Mesodermal cell (in vitro differentiated cells): ENCODE results near the gene HMSD.

Experiments
- H3K27ac ChIP-seq: 2 replicates; pipeline ENCODE4 v1.7.0; 2013; ENCODE audit warnings: mild to moderate bottlenecking, low read depth, low read length, moderate library complexity; ENCODE audit not compliant: severe bottlenecking
- H3K36me3 ChIP-seq: 2 replicates; pipeline ENCODE4 v1.7.1; 2013; ENCODE audit warnings: mild to moderate bottlenecking, low read length, moderate library complexity; ENCODE audit not compliant: control insufficient read depth, insufficient read depth
- H3K4me1 ChIP-seq: one replicate; pipeline ENCODE4 v1.7.1; 2013; ENCODE audit warnings: mild to moderate bottlenecking, low read length; ENCODE audit not compliant: insufficient read depth, control insufficient read depth, poor library complexity, severe bottlenecking
- H3K4me3 ChIP-seq: 2 replicates; pipeline ENCODE4 v1.7.0; 2013; ENCODE audit warnings: low read length, control low read depth, mild to moderate bottlenecking; ENCODE audit not compliant: insufficient read depth, poor library complexity, severe bottlenecking; ENCODE audit errors: extremely low read depth
- H3K9me3 ChIP-seq: 2 replicates; pipeline ENCODE4 v1.7.1; 2013; ENCODE audit warnings: mild to moderate bottlenecking, low read length, moderate library complexity; ENCODE audit not compliant: control insufficient read depth
- WGBS, 2 experiments: methylation state at CpG; one replicate each; pipeline ENCODE4 v1.1.5; 2013; ENCODE audit warnings: missing lambda C conversion rate in 2 of 2; ENCODE audit not compliant: insufficient coverage in 2 of 2; 5-methylcytosine and 5-hydroxymethylcytosine counted together

HMSD gene

DNA sequence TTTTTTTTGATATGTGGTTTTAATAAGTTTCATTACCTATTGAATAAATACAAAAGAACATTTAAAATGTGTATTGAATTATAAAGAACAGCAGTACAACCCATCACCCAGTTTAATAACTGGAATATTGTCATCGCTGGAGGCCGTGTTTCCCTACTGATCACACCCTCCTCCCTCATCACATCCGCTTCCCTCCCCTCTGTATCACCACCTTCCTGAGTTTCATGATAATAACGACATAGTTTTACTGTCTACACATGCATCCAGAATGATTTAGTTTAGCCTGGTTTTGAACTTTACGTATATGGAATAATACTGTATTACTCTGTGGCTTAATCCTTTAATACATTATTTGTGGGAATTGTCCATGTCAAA lies 22.9 kb downstream of the HMSD start:
- Histone ChIP-seq H3K27ac (no peak overlapping the region), H3K36me3 (no peaks in the 10 kb centered on the region), H3K4me1 (peaks cover 25% of the 10 kb centered on the region), H3K9me3 (no peaks in the 10 kb centered on the region), H3K4me3 (no peak overlapping the region)
- WGBS, 2 experiments: 81 to 100% methylated on average over 2 to 3 of the region's 5 CpGs

DNA sequence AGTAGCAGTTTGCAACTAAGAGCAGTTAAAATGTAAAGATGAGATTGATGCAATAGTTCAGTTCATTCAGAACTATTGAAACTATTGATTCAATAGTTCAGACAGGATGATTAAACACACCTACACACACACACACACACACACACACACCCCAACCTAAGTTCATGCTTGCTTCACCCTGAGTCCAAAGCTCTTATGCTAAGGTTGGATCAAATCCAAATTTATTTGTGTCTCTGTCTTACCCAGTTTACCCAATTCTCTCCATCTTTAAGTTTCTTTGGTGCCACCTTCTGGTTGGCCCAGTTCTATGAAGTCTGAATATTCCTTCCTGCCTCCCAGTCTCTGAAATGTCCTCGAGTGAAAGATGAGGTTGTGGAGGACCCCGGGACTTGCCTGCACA lies 25.9 kb downstream of the HMSD start:
- Histone ChIP-seq H3K4me1 (peaks cover 21% of the 10 kb centered on the region), H3K4me3 (no peak overlapping the region), H3K27ac (no peak overlapping the region), H3K9me3 (no peaks in the 10 kb centered on the region), H3K36me3 (peaks cover 7% of the 10 kb centered on the region)
- WGBS, 2 experiments: no CpG with 5 or more reads among the region's 2 CpGs

DNA sequence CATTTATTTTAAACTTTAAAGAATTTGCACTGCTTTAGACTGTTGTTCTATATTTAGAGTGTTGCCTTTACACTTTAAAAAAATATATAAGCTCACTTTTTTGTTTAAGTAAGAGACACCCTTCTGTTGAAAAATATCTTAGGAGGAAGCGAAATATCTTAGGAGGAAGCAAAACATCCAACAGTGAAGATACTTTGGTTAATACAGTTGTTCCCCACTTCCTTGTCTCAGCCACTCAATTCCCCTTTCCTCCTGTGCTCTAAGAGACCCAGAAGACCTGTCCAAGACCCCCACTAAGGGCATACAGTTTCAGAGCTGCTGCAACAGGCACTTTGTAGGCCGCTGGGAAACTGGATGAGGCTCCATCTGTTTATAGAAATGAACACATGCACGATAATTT lies 26.5 kb downstream of the HMSD start:
- Histone ChIP-seq H3K9me3 (no peaks in the 10 kb centered on the region), H3K36me3 (peaks cover 13% of the 10 kb centered on the region), H3K27ac (no peak overlapping the region), H3K4me3 (no peak overlapping the region), H3K4me1 (peaks cover 23% of the 10 kb centered on the region)
- 100% methylated on average over 1 of the region's 3 CpGs; no CpG with 5 or more reads in 1 of the 2 experiments for WGBS, 2 experiments

DNA sequence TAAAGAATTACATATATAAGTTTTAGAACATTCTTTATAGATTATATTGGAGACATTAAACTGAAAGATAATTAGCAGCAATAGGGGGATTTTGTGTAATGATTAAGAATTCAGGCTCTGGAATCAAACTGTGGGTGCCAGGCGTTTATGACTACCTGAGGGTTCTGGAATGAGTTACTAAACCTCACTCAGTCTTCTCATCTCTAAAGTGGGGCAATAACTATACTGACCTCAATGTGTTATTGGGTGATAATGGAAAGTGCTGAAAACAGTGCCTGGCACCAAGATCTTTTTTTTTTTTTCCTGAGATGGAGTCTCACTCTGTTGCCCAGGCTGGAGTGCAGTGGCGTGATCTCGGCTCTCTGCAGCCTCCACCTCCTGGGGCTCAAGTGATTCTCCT lies 27.9 kb downstream of the HMSD start:
- WGBS, 2 experiments: 88 to 94% methylated on average over 2 to 3 of the region's 3 CpGs
- no peak overlapping the region for H3K4me3 ChIP-seq
- no peaks in the 10 kb centered on the region for H3K9me3 ChIP-seq
- peaks cover 24% of the 10 kb centered on the region for H3K4me1 ChIP-seq
- no peak overlapping the region for H3K27ac ChIP-seq
- H3K36me3 ChIP-seq: peaks cover 27% of the 10 kb centered on the region

DNA sequence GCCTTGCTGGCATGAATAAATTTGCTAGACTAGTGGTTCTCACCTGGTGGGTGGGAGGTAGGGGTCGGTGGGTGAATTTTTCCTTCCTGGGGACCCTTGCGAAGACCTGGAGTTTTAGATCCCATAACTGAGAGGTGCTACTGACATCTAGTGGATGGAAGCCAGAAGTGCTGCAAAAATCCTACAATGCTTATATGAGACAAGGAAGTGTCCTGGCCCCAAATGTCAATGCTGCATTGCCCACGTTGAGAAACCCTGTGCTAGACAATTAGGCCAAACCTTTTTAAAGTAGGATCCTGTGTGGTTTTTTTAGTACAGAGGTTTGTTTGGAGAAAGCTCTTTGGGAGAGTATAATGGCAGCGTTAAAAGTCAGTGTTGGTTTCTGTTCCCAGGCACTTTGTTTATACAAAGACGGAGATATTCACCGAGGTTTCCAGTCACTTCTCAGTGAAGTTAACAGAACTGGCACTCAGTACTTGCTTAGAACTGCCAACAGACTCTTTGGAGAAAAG lies 30.4 kb downstream of the HMSD start:
- peaks cover 48% of the 10 kb centered on the region for H3K36me3 ChIP-seq
- H3K27ac ChIP-seq: no peak overlapping the region
- no peak overlapping the region for H3K4me3 ChIP-seq
- no peaks in the 10 kb centered on the region for H3K9me3 ChIP-seq
- H3K4me1 ChIP-seq: peaks cover 24% of the 10 kb centered on the region
- 17 to 43% methylated on average over 2 to 4 of the region's 6 CpGs for WGBS, 2 experiments

DNA sequence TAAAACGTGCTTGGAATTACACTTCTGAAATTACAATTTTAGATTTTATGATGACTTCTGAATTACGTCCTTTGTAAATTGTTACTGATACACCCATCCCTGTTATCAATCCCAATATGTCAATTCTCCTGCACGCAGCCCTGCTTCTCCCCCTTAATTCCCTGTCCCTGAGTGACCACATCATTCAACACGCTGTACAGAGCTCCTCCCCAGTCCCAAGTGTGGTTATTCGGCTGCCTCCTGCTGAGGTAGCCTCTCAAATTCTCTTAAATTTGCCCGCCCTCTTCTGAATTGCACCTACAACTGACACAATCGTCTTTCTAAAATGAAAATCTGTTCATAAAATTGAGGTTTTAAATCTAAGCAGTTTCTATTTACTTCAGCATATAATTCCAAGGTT lies 30.9 kb downstream of the HMSD start:
- no peak overlapping the region for H3K27ac ChIP-seq
- no peak overlapping the region for H3K4me3 ChIP-seq
- peaks cover 54% of the 10 kb centered on the region for H3K36me3 ChIP-seq
- 78 to 91% methylated on average over 4 of the region's 7 CpGs for WGBS, 2 experiments
- peaks cover 24% of the 10 kb centered on the region for H3K4me1 ChIP-seq
- no peaks in the 10 kb centered on the region for H3K9me3 ChIP-seq

DNA sequence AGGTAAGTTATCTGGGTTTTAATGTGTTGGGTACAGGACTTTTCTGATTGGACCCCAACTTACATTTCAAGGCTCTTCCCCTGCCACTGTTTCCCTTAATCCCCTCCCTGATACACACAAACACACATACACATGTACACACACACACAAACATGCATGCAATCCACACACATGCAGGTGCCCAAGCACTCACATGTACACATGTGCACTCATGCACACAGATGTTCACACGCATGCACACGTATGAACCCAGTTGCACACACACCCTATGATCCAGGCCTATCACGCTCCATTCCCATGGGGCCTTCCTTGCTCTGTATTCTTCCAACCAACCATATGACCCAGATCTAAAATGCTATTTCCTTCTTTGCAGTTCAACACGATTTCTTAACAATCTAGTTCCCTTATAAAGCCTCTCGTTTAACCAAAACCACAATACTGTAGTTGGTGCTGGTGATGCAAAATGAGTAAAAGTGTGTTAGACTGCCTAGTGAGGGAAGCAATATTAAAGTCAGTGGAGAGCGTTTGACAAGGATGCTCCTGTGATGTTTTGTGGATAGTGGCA lies 31.9 kb downstream of the HMSD start:
- Histone ChIP-seq H3K27ac (no peak overlapping the region), H3K36me3 (peaks cover 63% of the 10 kb centered on the region), H3K9me3 (no peaks in the 10 kb centered on the region), H3K4me3 (no peak overlapping the region), H3K4me1 (peaks cover 24% of the 10 kb centered on the region)
- WGBS, 2 experiments: 97 to 100% methylated on average over 3 of the region's 6 CpGs

DNA sequence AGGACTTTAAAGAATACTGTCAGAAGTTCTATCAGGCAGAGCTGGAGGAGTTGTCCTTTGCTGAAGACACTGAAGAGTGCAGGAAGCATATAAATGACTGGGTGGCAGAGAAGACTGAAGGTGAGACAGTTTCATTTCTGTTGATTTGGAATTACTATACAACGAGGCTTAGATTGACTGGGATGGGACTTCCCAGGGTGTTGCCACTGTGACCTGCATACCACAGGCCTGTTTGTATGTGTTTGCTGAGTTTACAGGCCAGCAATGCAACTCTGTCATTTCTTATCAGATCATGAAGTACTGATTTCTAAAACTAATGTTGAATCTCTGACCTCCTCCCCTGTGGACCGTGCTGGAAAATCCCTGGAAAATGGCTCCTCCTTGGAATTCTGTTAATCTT lies 32.6 kb downstream of the HMSD start:
- H3K36me3 ChIP-seq: peaks cover 70% of the 10 kb centered on the region
- no peaks in the 10 kb centered on the region for H3K9me3 ChIP-seq
- no peak overlapping the region for H3K27ac ChIP-seq
- H3K4me3 ChIP-seq: no peak overlapping the region
- WGBS, 2 experiments: 71 to 76% methylated on average over 2 of the region's 2 CpGs
- H3K4me1 ChIP-seq: peaks cover 18% of the 10 kb centered on the region

DNA sequence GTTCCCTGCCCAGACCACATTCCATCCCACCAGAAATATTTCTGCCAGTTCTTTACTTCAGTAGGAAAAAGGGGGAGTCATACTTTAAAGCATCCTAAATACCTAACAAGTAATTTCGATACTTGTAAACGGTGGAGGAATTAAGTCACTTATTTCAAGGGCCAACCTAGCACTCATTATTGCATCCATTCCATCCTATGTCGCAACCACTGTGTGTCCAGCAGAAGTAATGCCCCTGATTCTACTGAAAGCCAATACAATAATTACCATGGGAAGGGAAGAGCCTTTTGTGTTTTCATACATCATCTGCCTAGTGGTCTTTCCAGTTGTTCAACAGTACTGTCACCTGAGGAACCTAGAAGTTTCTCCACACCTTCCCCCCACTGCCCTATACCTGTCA lies 33.3 kb downstream of the HMSD start:
- Histone ChIP-seq H3K9me3 (no peaks in the 10 kb centered on the region), H3K27ac (no peak overlapping the region), H3K4me1 (peaks cover 17% of the 10 kb centered on the region), H3K36me3 (peaks cover 76% of the 10 kb centered on the region), H3K4me3 (no peak overlapping the region)
- WGBS, 2 experiments: 100% methylated on average over 1 of the region's 3 CpGs

DNA sequence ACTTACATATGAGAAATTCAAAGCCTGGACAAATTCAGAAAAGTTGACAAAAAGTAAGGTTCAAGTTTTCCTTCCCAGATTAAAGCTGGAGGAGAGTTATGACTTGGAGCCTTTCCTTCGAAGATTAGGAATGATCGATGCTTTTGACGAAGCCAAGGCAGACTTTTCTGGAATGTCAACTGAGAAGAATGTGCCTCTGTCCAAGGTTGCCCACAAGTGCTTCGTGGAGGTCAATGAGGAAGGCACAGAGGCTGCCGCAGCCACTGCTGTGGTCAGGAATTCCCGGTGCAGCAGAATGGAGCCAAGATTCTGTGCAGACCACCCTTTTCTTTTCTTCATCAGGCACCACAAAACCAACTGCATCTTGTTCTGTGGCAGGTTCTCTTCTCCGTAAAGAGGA lies 37.8 kb downstream of the HMSD start:
- H3K9me3 ChIP-seq: no peaks in the 10 kb centered on the region
- peaks cover under 1% of the 10 kb centered on the region for H3K4me1 ChIP-seq
- no peak overlapping the region for H3K4me3 ChIP-seq
- H3K27ac ChIP-seq: no peak overlapping the region
- WGBS, 2 experiments: 87 to 88% methylated on average over 6 to 7 of the region's 7 CpGs
- H3K36me3 ChIP-seq: peaks cover 65% of the 10 kb centered on the region

DNA sequence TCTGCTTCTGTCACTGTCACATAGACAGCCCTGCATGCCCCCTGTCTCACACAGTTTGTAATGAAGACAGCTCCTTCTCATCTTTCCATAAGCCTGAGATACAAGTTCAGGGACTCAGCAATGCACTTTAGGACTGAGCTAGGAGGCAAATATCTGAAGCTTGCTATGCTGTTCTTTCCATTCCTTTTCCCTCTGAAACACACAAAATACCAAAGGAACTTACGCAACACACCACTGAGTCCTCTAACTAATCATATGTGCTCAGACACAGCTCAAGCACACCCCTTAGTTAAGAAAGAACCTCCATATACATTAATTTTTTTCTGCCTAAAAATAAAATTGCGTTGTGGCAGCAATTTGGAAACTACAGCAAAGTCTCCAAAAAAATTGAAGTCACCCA lies 38.6 kb downstream of the HMSD start:
- Histone ChIP-seq H3K9me3 (no peaks in the 10 kb centered on the region), H3K4me3 (no peak overlapping the region), H3K27ac (no peak overlapping the region), H3K36me3 (peaks cover 57% of the 10 kb centered on the region), H3K4me1 (no peaks in the 10 kb centered on the region)
- 83 to 100% methylated on average over 1 of the region's 2 CpGs for WGBS, 2 experiments
